ENCODE measurements around the gene SRRM3. TPM values are rescaled to one million over a fixed set of nuclear protein-coding genes. Genes with fewer than 3 reads are reported as not detected.
"Not testable (repeated sequence)": the region's sequence is repeated elsewhere in the genome, so short reads cannot be mapped to it uniquely, and the experiment has no call there.

SRRM3 gene
- total RNA-seq, 1 donor from 2014 or later, result 1.1 TPM

DNA sequence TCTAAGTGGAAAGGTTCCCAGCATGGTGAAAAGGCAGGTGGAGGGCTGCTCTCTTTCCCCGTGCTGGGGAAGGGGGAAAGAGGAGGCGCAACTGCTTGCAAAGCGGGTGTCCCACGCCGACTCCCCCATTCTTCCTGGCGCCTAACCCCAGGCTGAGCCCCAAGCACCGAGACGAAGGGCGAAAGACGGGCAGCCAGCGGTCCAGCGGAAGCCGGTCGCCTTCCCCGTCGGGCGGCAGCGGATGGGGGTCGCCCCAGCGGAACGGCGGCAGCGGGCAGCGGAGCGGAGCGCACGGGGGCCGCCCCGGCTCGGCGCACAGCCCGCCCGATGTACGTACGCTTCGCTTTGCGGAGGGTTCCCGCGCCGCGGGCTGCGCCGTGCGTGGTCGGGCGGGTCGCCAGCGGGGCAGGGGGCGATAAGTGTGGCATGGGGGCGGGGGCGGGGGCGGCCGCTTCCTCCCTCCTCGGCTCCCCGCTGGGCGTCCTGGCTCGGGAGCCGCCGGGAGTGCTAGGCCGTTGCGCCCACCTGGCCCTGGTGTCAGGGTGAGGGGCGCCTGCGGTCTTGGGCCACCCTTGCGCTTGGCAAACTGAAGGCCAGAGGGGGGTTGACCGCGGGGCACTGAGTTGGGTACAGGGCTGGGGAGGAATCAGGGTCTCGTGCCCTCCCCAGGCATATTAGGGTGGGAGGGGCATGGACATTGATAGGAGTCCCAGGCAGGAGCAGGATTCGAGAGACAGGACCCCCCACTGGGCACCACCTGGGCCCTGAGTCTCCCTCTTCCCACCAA lies 65.6 kb downstream of the SRRM3 start:
- Histone ChIP-seq H3K27ac (no peak overlapping the region), H3K27me3 (peaks cover 45% of the 10 kb centered on the region), H3K4me3 (peak overlapping the region; percentile 22), H3K4me1 (peaks cover 10% of the 10 kb centered on the region), H3K9me3 (no peaks in the 10 kb centered on the region), H3K36me3 (no peaks in the 10 kb centered on the region)
- ATAC-seq (no peak), DNase-seq (no peak)
- intact Hi-C loops (cut with DNase I), result no loop called here
- TF ChIP-seq, protein P1, sequence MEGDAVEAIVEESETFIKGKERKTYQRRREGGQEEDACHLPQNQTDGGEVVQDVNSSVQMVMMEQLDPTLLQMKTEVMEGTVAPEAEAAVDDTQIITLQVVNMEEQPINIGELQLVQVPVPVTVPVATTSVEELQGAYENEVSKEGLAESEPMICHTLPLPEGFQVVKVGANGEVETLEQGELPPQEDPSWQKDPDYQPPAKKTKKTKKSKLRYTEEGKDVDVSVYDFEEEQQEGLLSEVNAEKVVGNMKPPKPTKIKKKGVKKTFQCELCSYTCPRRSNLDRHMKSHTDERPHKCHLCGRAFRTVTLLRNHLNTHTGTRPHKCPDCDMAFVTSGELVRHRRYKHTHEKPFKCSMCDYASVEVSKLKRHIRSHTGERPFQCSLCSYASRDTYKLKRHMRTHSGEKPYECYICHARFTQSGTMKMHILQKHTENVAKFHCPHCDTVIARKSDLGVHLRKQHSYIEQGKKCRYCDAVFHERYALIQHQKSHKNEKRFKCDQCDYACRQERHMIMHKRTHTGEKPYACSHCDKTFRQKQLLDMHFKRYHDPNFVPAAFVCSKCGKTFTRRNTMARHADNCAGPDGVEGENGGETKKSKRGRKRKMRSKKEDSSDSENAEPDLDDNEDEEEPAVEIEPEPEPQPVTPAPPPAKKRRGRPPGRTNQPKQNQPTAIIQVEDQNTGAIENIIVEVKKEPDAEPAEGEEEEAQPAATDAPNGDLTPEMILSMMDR (IDR thresholded peaks at IDR 0.05), result no peak

DNA sequence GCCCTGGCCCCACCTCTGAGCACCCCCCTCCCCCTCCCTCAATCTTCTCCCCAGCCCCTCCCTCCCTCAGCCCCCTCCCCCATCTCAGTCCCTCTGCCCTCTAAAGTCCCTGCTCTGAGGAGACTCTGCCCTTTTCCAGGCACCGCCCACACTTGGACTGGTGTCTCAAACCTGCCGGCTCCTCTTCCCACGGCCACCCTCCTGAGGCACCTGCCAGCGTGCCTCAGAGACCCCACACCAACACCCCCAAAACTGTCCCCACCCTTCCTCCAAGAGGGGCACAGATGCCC lies 66.1 kb downstream of the SRRM3 start:
- intact Hi-C loops (cut with DNase I), result no loop called here
- Histone ChIP-seq H3K4me3 (no peak overlapping the region), H3K27ac (no peak overlapping the region), H3K4me1 (peaks cover 10% of the 10 kb centered on the region), H3K36me3 (no peaks in the 10 kb centered on the region), H3K9me3 (no peaks in the 10 kb centered on the region), H3K27me3 (peaks cover 49% of the 10 kb centered on the region)
- ATAC-seq (no peak), DNase-seq (no peak)
- TF ChIP-seq, protein P1 (IDR thresholded peaks at IDR 0.05), result no peak

DNA sequence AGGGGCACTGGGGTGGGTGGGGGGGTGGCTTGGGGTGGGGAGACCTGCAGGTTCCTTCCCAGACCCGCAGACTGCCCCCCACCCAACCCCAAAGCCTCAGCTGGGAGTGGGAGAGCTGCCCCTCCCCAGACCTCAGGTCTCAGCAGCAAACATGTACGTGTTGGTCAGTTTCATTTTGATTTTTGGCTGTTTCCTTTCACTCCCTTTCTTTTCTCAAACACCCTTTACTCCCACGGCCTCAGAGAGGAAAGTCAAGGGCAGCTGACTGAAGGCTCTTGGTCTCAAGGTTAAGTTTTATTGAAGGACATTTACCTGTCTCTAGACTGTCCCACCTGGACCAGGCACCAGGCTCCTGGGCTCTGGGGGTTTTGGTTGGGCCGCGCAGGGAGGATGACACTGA lies 66.7 kb downstream of the SRRM3 start:
- Histone ChIP-seq H3K27me3 (peaks cover 53% of the 10 kb centered on the region), H3K36me3 (no peaks in the 10 kb centered on the region), H3K4me3 (no peak overlapping the region), H3K9me3 (no peaks in the 10 kb centered on the region), H3K4me1 (peaks cover 10% of the 10 kb centered on the region), H3K27ac (no peak overlapping the region)
- no peak for ATAC-seq
- no peak for DNase-seq
- TF ChIP-seq, protein P1 (IDR thresholded peaks at IDR 0.05), result no peak
- intact Hi-C loops (cut with DNase I), result no loop called here

DNA sequence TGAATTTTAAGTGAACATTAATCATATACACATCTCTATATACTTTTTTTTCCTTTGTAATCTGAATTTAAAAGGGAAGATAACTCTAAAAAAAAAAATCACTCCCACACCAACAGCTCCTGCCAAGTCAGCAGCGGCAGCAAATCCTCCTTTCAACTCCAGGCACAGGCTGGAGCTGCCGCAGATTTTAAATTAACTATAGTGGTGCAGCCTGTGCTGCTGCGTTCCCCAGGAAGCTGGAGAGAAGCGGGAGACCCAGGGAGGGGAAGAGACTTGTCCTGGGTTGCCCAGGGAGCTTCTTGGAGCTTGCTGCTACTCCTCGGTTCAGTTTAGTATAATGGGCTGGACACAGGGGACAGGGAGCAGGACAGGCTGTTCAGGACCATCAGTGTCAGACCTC lies 68.2 kb downstream of the SRRM3 start:
- intact Hi-C loops (cut with DNase I), result no loop called here
- H3K27me3 ChIP-seq, result peaks cover 66% of the 10 kb centered on the region
- no peak overlapping the region for H3K27ac ChIP-seq
- DNase-seq (no peak), ATAC-seq (no peak)
- no peaks in the 10 kb centered on the region for H3K9me3 ChIP-seq
- TF ChIP-seq, protein P1 (IDR thresholded peaks at IDR 0.05), result no peak
- H3K4me3 ChIP-seq, result no peak overlapping the region
- peaks cover 10% of the 10 kb centered on the region for H3K4me1 ChIP-seq
- no peaks in the 10 kb centered on the region for H3K36me3 ChIP-seq

DNA sequence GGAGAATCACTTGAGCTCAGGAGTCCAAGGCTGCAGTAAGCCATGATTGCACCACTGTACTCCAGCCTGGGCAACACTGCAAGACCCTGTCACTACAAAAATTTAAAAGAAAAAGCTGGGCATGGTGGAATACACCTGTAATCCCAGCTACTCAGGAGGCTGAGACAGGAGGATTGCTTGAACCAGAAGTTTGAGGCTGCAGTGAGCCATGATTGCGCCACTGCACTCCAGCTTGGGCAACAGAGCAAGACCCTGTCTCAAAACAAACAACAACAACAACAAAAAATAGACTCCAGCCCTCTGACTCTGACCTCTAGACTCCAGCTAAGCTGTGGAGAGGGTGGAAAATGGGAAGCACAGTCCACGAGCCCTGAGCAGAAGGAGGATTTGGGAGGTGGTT lies 69.7 kb downstream of the SRRM3 start:
- H3K27ac ChIP-seq; H3K36me3 ChIP-seq; intact Hi-C loops (cut with DNase I); ATAC-seq; H3K4me1 ChIP-seq; H3K4me3 ChIP-seq; DNase-seq; H3K9me3 ChIP-seq: not testable (repeated sequence)
- peaks cover 69% of the 10 kb centered on the region for H3K27me3 ChIP-seq

DNA sequence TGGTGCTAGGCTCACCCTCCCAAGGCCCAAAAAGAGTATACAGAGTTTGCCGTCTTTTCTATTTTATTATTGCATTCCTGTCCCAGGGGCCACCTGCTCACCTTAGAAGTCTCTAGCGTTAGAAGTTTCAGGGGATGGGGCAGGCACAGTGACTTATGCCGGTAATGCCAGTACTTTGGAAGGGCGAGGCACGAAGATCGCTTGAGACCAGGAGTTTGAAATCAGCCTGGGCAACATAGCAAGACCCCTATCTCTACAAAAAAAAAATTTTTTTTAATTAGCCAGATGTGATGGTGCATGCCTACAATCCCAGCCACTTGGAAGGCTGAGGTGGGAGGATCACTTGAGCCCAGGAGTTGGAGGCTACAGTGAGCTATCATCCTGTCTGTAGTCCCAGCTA lies 70.4 kb downstream of the SRRM3 start:
- Histone ChIP-seq H3K4me1 (peaks cover 4% of the 10 kb centered on the region), H3K27me3 (peaks cover 66% of the 10 kb centered on the region), H3K4me3 (no peak overlapping the region), H3K27ac (no peak overlapping the region), H3K9me3 (no peaks in the 10 kb centered on the region), H3K36me3 (no peaks in the 10 kb centered on the region)
- DNase-seq, result no peak
- intact Hi-C loops (cut with DNase I), result no loop called here
- ATAC-seq, result no peak
- TF ChIP-seq, protein P1 (IDR thresholded peaks at IDR 0.05), result no peak
